T-helper 2 cell treated with Interferon-gamma antibody and Interleukin-4, amounts not matched to agents 5 μg/mL and 100 μg/mL, for 36 hours (primary cell): ENCODE results near the gene FBRSL1.
A peak's percentile ranks its signal among the peaks of the same experiment; 100 is the strongest.

Experiments used
- DNase-seq: peaks from one replicate; pipeline ENCODE4 v3.0.0; 2021; ENCODE audit warnings: low spot score
- H3K27ac Mint-ChIP-seq: one replicate; pipeline ENCODE4 v1.8.0; 2021; ENCODE audit warnings: mild to moderate bottlenecking, mixed read lengths
- H3K27me3 Mint-ChIP-seq: one replicate; pipeline ENCODE4 v1.8.0; 2021; ENCODE audit warnings: low read depth, mixed read lengths
- H3K36me3 Mint-ChIP-seq: one replicate; pipeline ENCODE4 v1.8.0; 2021; ENCODE audit warnings: low read depth, mixed read lengths
- H3K4me1 Mint-ChIP-seq: one replicate; pipeline ENCODE4 v1.8.0; 2021; ENCODE audit warnings: low read depth, mixed read lengths
- H3K4me3 Mint-ChIP-seq: one replicate; pipeline ENCODE4 v1.8.0; 2022; ENCODE audit warnings: mild to moderate bottlenecking, moderate library complexity, mixed read lengths
- H3K9me3 Mint-ChIP-seq: one replicate; pipeline ENCODE4 v1.8.0; 2021; ENCODE audit warnings: mixed read lengths

Gene FBRSL1

GRCh38 chr12:132496710-132497109, 6.8 kb downstream of the FBRSL1 start:
- Mint-ChIP-seq H3K9me3 (no peaks in the 10 kb centered on the region), H3K4me1 (peaks cover 9% of the 10 kb centered on the region), H3K27ac (no peak overlapping the region), H3K36me3 (peaks cover 6% of the 10 kb centered on the region), H3K4me3 (no peak overlapping the region), H3K27me3 (no peaks in the 10 kb centered on the region)
- DNase-seq, result no peak

DNA sequence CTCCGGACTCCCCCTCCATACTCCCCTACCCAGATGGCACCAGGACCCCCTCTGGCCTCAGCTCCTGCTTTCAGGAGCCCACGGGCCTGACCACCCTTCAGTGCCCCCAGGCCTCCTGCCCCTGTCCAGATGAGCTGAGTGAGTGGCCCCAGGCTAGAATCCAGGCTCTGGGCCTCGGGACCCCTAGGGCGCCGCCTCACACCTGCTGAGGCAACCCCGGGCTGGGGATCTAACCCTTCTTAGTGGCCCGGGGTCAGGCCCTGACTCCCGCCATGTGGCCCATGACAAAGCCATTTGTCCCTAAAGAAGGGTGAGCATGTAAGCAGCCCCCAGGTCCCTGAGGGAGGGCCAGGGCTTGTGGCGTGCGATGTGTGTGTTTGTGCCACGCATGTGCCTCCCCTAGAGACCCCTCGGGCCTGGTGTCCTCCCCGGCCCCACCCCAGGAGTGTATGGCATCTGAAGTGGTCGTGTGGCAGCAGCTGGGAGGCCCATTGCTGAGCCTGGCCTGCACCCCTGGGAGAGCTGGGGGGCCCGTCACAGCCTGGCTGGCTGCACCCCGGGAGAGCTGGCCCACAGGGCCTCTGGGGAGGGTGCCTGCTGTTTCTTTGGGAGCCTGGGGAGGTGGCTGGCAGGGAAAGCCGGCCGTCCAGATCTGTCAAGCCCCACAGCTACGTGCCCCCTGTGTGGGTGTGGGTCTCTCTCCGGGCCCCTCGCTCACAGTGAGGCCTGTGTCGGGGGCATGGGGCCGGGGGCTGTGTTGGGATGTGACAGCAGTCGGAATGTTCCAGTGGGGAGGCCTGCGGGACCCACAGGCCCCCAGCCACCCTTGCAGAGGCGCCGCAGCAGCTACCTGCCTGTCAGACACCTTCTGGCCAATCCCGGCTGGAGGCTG, 7.8 kb downstream of the FBRSL1 start:
- Mint-ChIP-seq H3K4me3 (no peak overlapping the region), H3K4me1 (peaks cover 1% of the 10 kb centered on the region), H3K27me3 (no peaks in the 10 kb centered on the region), H3K9me3 (no peaks in the 10 kb centered on the region), H3K27ac (no peak overlapping the region), H3K36me3 (peaks cover 2% of the 10 kb centered on the region)
- no peak for DNase-seq

GRCh38 chr12:132498931-132499330, 9.0 kb downstream of the FBRSL1 start:
- no peak for DNase-seq
- no peaks in the 10 kb centered on the region for H3K27me3 Mint-ChIP-seq
- H3K4me3 Mint-ChIP-seq, result no peak overlapping the region
- H3K27ac Mint-ChIP-seq, result no peak overlapping the region
- no peaks in the 10 kb centered on the region for H3K9me3 Mint-ChIP-seq
- H3K36me3 Mint-ChIP-seq, result peaks cover 2% of the 10 kb centered on the region
- peaks cover 2% of the 10 kb centered on the region for H3K4me1 Mint-ChIP-seq

DNA sequence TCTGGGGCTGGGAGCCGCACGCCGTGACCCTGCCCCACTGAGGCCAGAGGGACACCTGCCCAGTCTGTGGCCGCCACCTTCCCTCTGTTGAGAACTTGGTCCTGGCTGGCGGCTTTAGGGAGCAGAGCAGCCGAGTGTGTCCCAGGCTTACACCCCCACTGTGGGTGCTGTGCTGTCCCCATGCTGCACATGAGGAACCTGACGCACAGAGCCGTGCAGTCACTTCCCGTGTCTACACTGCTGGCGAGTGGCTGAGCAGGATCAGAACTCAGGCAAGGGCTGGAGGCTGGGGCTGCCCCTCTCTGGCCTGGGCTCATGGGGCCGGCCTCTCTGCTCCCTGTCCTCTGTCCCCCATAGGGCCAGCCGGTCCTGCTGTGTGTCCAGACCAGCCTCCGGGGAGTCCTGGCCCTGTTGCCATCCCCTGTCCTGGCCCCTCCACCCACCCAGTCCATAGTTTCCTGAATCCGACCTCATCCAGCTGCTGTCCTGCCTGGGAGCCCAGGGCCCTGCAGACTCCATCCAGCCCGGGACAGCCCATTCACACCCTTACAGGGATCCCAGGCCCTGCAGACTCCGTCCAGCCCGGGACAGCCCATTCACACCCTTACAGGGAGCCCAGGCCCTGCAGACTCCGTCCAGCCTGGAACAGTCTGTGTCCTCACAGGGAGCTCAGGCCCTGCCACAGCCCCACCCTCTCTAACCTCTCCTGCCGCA, 10.3 kb downstream of the FBRSL1 start:
- no peak overlapping the region for H3K27ac Mint-ChIP-seq
- no peaks in the 10 kb centered on the region for H3K36me3 Mint-ChIP-seq
- H3K4me3 Mint-ChIP-seq, result no peak overlapping the region
- H3K9me3 Mint-ChIP-seq, result no peaks in the 10 kb centered on the region
- peaks cover 2% of the 10 kb centered on the region for H3K4me1 Mint-ChIP-seq
- no peaks in the 10 kb centered on the region for H3K27me3 Mint-ChIP-seq
- DNase-seq, result no peak

- no peak overlapping the region for H3K4me3 Mint-ChIP-seq
- H3K36me3 Mint-ChIP-seq, result no peaks in the 10 kb centered on the region
- no peaks in the 10 kb centered on the region for H3K9me3 Mint-ChIP-seq
- no peak for DNase-seq
- H3K27ac Mint-ChIP-seq, result no peak overlapping the region
- H3K27me3 Mint-ChIP-seq, result no peaks in the 10 kb centered on the region
- H3K4me1 Mint-ChIP-seq, result peaks cover 2% of the 10 kb centered on the region
Measured at GRCh38 chr12:132500856-132501180, 10.9 kb downstream of the FBRSL1 start.

DNA sequence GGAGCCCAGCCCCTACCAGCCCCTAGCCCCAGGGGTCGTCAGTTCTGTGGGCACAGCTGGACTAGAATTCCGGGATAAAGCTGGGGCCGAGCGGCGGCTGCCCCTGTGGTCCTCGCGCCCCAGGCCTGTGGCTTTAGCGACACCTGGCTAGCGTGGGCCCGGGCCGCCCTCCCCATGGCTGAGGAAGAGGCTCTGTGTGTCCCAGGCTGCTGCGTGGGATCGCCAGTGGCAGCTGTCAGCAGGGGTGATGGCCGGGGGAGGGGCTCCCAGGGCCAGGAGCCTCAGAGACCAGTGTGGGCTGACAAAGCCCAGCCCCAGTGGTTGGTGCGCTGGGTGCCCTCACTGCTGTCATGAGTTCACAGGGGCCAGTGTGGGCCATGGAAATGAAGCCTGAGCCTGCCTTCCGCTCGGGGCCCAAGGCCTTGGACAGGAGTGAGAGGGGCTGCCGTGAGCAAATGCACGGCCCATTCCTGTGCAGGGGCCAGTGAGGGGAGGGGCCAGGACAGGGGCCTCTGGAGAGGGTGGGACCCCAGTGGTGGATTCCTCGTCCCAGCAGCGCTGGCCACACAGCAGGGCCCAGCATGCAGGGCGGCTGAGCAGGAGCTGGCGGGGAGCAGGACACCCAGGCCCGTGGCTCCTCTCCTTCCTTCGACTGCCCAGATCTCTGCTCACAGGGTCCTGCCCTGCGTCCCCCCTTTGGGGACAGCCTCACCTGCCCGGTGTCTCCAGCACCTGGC, 11.4 kb downstream of the FBRSL1 start:
- H3K27ac Mint-ChIP-seq, result no peak overlapping the region

GRCh38 chr12:132502149-132502881, 12.4 kb downstream of the FBRSL1 start:
- Mint-ChIP-seq H3K27me3 (no peaks in the 10 kb centered on the region), H3K9me3 (no peaks in the 10 kb centered on the region), H3K36me3 (no peaks in the 10 kb centered on the region), H3K4me1 (peaks cover 12% of the 10 kb centered on the region), H3K27ac (no peak overlapping the region), H3K4me3 (no peak overlapping the region)
- DNase-seq, result no peak

More for the DNA sequence above, 11.4 kb downstream of the FBRSL1 start:
- Mint-ChIP-seq H3K9me3 (no peaks in the 10 kb centered on the region), H3K4me3 (no peak overlapping the region), H3K4me1 (peaks cover 6% of the 10 kb centered on the region), H3K27me3 (no peaks in the 10 kb centered on the region), H3K36me3 (no peaks in the 10 kb centered on the region)
- no peak for DNase-seq

GRCh38 chr12:132502882-132503193, 12.9 kb downstream of the FBRSL1 start:
- no peak for DNase-seq
- Mint-ChIP-seq H3K27me3 (no peaks in the 10 kb centered on the region), H3K4me3 (no peak overlapping the region), H3K4me1 (peaks cover 12% of the 10 kb centered on the region), H3K36me3 (no peaks in the 10 kb centered on the region), H3K27ac (no peak overlapping the region), H3K9me3 (no peaks in the 10 kb centered on the region)

DNA sequence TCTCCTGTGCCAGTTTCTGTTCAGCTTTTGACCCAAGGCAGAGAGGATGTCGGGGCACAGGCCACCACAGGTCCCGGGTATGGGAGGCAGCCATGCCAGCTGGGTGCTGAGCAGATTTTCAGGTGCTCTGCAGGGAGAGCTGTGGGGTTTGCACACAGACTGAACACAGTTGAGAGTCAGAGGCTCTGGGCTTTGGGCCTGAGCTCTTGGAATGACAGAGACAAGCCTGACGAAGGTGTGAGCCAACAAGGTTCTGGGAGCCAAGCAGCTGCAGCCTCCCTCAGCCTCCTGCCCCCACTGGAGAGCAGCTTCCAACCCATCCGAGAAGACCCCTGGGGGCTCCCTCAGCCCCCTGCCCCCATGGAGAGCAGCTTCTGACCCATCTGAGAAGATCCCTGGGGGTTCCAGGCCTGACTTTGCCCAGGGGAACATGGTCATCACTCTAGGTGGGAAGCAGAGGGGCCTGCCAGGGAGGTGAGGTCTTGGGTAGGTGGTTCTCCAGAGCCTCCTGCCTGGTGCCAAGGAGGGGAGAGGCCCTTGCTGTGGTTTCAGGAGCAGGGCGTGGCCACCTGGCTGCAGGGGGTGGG, 13.8 kb downstream of the FBRSL1 start:
- H3K27ac Mint-ChIP-seq, result peak overlapping the region; percentile 57

GRCh38 chr12:132505105-132505851, 15.3 kb downstream of the FBRSL1 start:
- no peak for DNase-seq
- H3K36me3 Mint-ChIP-seq, result no peaks in the 10 kb centered on the region
- no peaks in the 10 kb centered on the region for H3K9me3 Mint-ChIP-seq
- no peaks in the 10 kb centered on the region for H3K27me3 Mint-ChIP-seq
- no peak overlapping the region for H3K27ac Mint-ChIP-seq
- H3K4me1 Mint-ChIP-seq, result peaks cover 12% of the 10 kb centered on the region
- no peak overlapping the region for H3K4me3 Mint-ChIP-seq

More for the DNA sequence above, 13.8 kb downstream of the FBRSL1 start:
- no peak for DNase-seq
- Mint-ChIP-seq H3K4me3 (no peak overlapping the region), H3K4me1 (peaks cover 12% of the 10 kb centered on the region), H3K9me3 (no peaks in the 10 kb centered on the region), H3K36me3 (no peaks in the 10 kb centered on the region), H3K27me3 (no peaks in the 10 kb centered on the region)

GRCh38 chr12:132505852-132506219, 15.9 kb downstream of the FBRSL1 start:
- Mint-ChIP-seq H3K4me1 (peaks cover 12% of the 10 kb centered on the region), H3K36me3 (no peaks in the 10 kb centered on the region), H3K4me3 (no peak overlapping the region), H3K9me3 (no peaks in the 10 kb centered on the region), H3K27ac (no peak overlapping the region), H3K27me3 (no peaks in the 10 kb centered on the region)
- DNase-seq, result no peak

- H3K4me3 Mint-ChIP-seq, result peak overlapping the region; percentile 3
- H3K27ac Mint-ChIP-seq, result peak overlapping the region; percentile 64
- DNase-seq, result peak; percentile 71
- H3K36me3 Mint-ChIP-seq, result no peaks in the 10 kb centered on the region
- no peaks in the 10 kb centered on the region for H3K9me3 Mint-ChIP-seq
- H3K4me1 Mint-ChIP-seq, result peaks cover 12% of the 10 kb centered on the region
- H3K27me3 Mint-ChIP-seq, result no peaks in the 10 kb centered on the region
Measured at GRCh38 chr12:132506328-132507160, 16.6 kb downstream of the FBRSL1 start.
